GM06990 (cell line): ENCODE data around the gene SLC6A2.

Experiments
- DNase-seq: peaks from one replicate; pipeline ENCODE4 v3.0.0-alpha.2; 2011; ENCODE audit not compliant: insufficient read length; ENCODE audit errors: extremely low read depth
- H3K27me3 ChIP-seq: replicated peaks from 2 replicates; pipeline ENCODE4 v1.6.0; 2011; ENCODE audit warnings: low read length; ENCODE audit not compliant: control insufficient read depth, insufficient read depth
- H3K36me3 ChIP-seq: 2 replicates; pipeline ENCODE4 v1.5.1; 2011; ENCODE audit warnings: low read length; ENCODE audit not compliant: control insufficient read depth, insufficient read depth
- H3K4me3 ChIP-seq: replicated peaks from 2 replicates; pipeline ENCODE4 v1.5.1; 2011; ENCODE audit warnings: low read depth, mild to moderate bottlenecking, control low read depth, low read length
- TF ChIP-seq, protein P1 (sequence below): IDR thresholded peaks from 2 replicates; pipeline ENCODE4 v1.5.1; 2011; ENCODE audit warnings: low read length, control low read depth, mild to moderate bottlenecking, inconsistent platforms; ENCODE audit not compliant: insufficient read depth, poor library complexity, severe bottlenecking

Gene SLC6A2

DNA sequence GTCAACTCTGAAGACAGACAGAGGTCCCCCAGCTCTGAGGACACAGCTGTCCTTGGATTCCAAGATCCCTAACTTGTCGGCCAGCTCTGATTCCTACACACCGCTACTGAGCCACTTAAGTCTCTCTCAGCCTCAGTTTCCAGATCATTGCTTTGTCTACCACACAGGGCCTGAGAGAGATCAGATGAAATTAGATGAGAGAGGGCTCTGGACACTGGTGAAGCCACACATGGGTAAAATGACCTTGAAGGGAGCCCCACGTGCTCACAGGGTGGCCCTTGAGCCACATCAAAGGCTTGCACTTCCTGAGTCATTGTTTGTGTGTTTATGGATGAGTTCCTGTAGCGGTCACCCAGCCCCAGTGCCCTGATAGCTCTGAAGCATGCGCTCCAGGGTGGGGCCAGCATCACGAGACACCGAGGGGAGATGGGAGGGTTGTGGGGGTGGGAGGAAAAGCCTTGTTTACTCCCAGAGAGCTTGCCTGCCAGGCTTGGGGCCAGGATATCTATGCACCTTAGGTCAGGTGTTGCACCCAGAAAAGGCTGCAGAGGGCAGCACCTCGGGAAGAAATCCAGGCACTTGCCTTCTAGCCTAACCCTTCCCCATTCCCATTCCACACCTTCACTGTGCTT, 32.7 kb upstream of the SLC6A2 start:
- H3K27me3 ChIP-seq: no peaks in the 10 kb centered on the region
- TF ChIP-seq, protein P1, sequence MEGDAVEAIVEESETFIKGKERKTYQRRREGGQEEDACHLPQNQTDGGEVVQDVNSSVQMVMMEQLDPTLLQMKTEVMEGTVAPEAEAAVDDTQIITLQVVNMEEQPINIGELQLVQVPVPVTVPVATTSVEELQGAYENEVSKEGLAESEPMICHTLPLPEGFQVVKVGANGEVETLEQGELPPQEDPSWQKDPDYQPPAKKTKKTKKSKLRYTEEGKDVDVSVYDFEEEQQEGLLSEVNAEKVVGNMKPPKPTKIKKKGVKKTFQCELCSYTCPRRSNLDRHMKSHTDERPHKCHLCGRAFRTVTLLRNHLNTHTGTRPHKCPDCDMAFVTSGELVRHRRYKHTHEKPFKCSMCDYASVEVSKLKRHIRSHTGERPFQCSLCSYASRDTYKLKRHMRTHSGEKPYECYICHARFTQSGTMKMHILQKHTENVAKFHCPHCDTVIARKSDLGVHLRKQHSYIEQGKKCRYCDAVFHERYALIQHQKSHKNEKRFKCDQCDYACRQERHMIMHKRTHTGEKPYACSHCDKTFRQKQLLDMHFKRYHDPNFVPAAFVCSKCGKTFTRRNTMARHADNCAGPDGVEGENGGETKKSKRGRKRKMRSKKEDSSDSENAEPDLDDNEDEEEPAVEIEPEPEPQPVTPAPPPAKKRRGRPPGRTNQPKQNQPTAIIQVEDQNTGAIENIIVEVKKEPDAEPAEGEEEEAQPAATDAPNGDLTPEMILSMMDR: peak; percentile 29

DNA sequence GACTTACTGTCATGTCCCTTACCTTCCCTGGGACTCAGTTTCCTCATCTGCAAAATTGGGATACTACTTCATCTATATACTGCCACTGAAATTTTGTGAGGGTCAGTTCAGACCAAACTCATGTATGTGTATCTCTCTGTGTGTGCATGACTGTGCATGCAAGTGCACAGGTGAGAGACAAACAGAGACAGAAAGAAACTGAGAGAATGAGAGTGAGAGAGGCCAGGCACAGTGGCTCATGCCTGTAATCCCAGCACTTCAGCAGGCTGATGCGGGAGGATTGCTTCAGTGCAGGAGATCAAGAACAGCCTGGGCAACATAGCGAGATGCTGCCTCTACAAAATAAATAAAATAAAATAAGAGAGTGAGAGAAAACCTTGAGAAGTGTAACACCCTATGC, 32.1 kb upstream of the SLC6A2 start:
- TF ChIP-seq, protein P1: no peak

More for the DNA sequence above, 32.7 kb upstream of the SLC6A2 start:
- Histone ChIP-seq H3K4me3 (no peak overlapping the region), H3K36me3 (no peaks in the 10 kb centered on the region)
- DNase-seq: no peak

DNA sequence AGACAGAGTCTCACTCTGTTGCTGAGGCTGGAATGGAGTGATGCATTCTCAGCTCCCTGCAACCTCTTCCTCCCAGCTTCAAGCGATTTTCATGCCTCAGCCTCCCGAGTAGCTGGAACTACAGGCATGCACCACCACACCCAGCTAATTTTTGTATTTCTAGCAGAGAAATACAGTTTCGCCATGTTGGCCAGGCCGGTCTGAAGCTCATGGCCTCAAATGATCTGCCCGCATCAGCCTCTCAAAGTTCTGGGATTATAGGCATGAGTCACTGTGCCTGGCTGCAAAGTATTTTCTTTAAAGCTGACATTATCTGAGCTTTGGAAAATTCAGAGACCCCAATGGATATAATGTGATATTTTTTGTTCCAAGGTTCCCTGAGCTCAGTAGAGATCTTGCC, 31.1 kb upstream of the SLC6A2 start:
- TF ChIP-seq, protein P1: no peak
- Histone ChIP-seq H3K36me3 (no peaks in the 10 kb centered on the region), H3K4me3 (no peak overlapping the region), H3K27me3 (no peaks in the 10 kb centered on the region)
- DNase-seq: no peak

More for the DNA sequence above, 32.1 kb upstream of the SLC6A2 start:
- no peak for DNase-seq
- Histone ChIP-seq H3K27me3 (no peaks in the 10 kb centered on the region), H3K4me3 (no peak overlapping the region), H3K36me3 (no peaks in the 10 kb centered on the region)

DNA sequence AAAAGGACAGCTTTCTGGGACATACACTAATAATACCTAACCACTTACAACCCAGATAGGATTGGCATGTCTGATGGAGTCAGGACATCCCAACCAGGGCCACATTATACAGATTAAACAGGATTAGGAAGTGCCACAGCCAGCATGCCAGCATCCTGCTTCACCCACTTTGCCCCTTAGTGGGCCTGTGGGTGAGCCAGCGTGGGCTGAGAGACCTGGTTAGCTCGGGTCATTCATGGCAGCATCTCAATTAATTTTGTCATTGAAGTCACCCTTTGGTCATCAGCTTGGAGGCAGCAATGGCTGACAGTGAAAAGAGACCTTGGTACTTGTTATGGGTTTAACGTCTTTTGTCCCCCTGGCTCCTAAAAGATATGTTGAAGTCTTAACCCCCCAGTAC, 29.9 kb upstream of the SLC6A2 start:
- no peak for DNase-seq
- H3K4me3 ChIP-seq: no peak overlapping the region
- TF ChIP-seq, protein P1: no peak
- no peaks in the 10 kb centered on the region for H3K27me3 ChIP-seq
- H3K36me3 ChIP-seq: no peaks in the 10 kb centered on the region

DNA sequence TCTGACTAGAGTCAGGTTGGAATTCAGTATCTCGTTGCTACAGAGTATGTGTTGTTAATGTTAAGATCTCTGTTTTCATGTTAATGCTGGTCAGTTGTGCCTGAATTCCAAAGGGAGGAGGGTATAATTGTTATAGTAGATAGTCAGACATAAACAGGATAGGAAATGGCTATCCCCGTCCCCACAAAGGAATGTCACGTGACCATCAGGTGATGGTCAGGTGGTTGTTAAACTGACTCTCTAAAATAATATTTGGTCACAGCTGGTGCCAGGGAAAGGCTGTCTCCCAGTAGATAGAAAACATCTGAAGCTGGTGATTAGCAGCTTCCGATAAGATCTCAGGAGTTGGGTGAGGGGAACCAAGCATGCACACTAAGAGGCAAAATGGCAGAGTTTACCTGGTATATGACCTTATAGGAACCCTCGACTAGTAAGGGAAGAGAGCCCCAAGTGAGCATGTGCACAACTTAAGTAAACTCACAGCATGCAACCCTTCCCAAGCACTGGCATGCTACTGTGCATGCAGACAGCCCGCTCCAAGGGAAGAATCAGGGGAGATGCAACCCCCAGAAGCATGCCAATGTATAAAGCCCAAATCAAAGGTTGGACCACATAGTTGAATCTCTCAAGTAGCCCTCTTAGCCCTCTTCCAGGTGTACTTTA, 27.4 kb upstream of the SLC6A2 start:
- Histone ChIP-seq H3K4me3 (no peak overlapping the region), H3K36me3 (no peaks in the 10 kb centered on the region), H3K27me3 (no peaks in the 10 kb centered on the region)
- TF ChIP-seq, protein P1: no peak
- no peak for DNase-seq
